GM23338 (cell line): ENCODE measurements around the gene WT1. TPM values are rescaled to one million over a fixed set of nuclear protein-coding genes. Genes with fewer than 3 reads are reported as not detected.

Source experiments
- ATAC-seq: fragments of 200-7000 bp; cut with Tn5 transposase; 3 replicates; pipeline ENCODE4 v1.9.1; 2020
- DNase-seq: peaks from one replicate; pipeline ENCODE4 v3.0.0-alpha.2; 2015; ENCODE audit warnings: low spot score
- H2AFZ ChIP-seq: fragments of 200-600 bp; sonication (generic); 2 replicates; pipeline ENCODE4 v1.8.0; 2016; ENCODE audit warnings: antibody characterized with exemption, mild to moderate bottlenecking, moderate library complexity
- H3F3A ChIP-seq: fragments of 200-600 bp; sonication (generic); replicated peaks from 2 replicates; pipeline ENCODE4 v1.8.0; 2017; ENCODE audit warnings: antibody characterized with exemption, mixed run types, low read depth
- H3K27ac ChIP-seq: fragments of 200-600 bp; sonication (generic); 2 replicates; pipeline ENCODE4 v1.6.1; 2016; ENCODE audit warnings: low read depth
- H3K27me3 ChIP-seq: fragments of 200-600 bp; sonication (generic); 2 replicates; pipeline ENCODE4 v1.8.0; 2016; ENCODE audit warnings: mild to moderate bottlenecking, mixed run types, moderate library complexity; ENCODE audit not compliant: insufficient read depth
- H3K36me3 ChIP-seq: fragments of 200-600 bp; sonication (generic); 2 replicates; pipeline ENCODE4 v1.8.0; 2016; ENCODE audit warnings: mild to moderate bottlenecking; ENCODE audit not compliant: insufficient read depth
- H3K4me1 ChIP-seq: fragments of 200-600 bp; sonication (generic); 2 replicates; pipeline ENCODE4 v1.8.0; 2016; ENCODE audit warnings: mild to moderate bottlenecking, moderate library complexity; ENCODE audit not compliant: insufficient read depth
- H3K4me2 ChIP-seq: fragments of 200-600 bp; sonication (generic); 2 replicates; pipeline ENCODE4 v1.7.1; 2017; ENCODE audit warnings: mixed run types
- H3K4me3 ChIP-seq: fragments of 200-600 bp; sonication (generic); 2 replicates; pipeline ENCODE4 v1.6.1; 2016; ENCODE audit warnings: mixed run types
- H3K79me2 ChIP-seq: fragments of 200-600 bp; sonication (generic); replicated peaks from 2 replicates; pipeline ENCODE4 v1.8.0; 2017; ENCODE audit warnings: mild to moderate bottlenecking; ENCODE audit not compliant: insufficient read depth
- H3K9me2 ChIP-seq: fragments of 200-600 bp; sonication (generic); 2 replicates; pipeline ENCODE4 v1.8.0; 2017; ENCODE audit not compliant: insufficient read depth
- H4K20me1 ChIP-seq: fragments of 200-600 bp; sonication (generic); replicated peaks from 2 replicates; pipeline ENCODE4 v1.8.0; 2017; ENCODE audit warnings: mild to moderate bottlenecking; ENCODE audit not compliant: insufficient read depth
- H3K27ac Mint-ChIP-seq: 2 replicates; pipeline ENCODE4 v1.8.0; 2020; ENCODE audit warnings: inconsistent platforms, mild to moderate bottlenecking, moderate library complexity, mixed read lengths
- H3K27me3 Mint-ChIP-seq: 3 replicates; pipeline ENCODE4 v1.8.0; 2022; ENCODE audit warnings: low read depth, mild to moderate bottlenecking, moderate library complexity, mixed read lengths, inconsistent platforms; ENCODE audit not compliant: insufficient read depth, poor library complexity
- H3K36me3 Mint-ChIP-seq: 3 replicates; pipeline ENCODE4 v1.8.0; 2021; ENCODE audit warnings: low read depth, mild to moderate bottlenecking, inconsistent platforms, moderate library complexity, mixed read lengths
- H3K4me1 Mint-ChIP-seq: 3 replicates; pipeline ENCODE4 v1.8.0; 2020; ENCODE audit warnings: mild to moderate bottlenecking, inconsistent platforms, mixed read lengths
- H3K4me3 Mint-ChIP-seq: 3 replicates; pipeline ENCODE4 v1.8.0; 2021; ENCODE audit warnings: moderate library complexity, mild to moderate bottlenecking, inconsistent platforms, mixed read lengths
- H3K9me3 Mint-ChIP-seq: 3 replicates; pipeline ENCODE4 v1.8.0; 2020; ENCODE audit warnings: moderate library complexity, mild to moderate bottlenecking, inconsistent platforms, mixed read lengths
- CREB1 ChIP-seq: fragments of 250-450 bp; sonication (Bioruptor Pico); IDR thresholded peaks from 2 replicates; pipeline ENCODE4 v1.5.0; 2020; ENCODE audit warnings: low read depth, mild to moderate bottlenecking, moderate library complexity
- EZH2 ChIP-seq: fragments of 200-600 bp; sonication (generic); IDR thresholded peaks from one replicate; pipeline ENCODE4 v1.8.0; 2017; ENCODE audit warnings: antibody characterized with exemption, mild to moderate bottlenecking, low read depth; ENCODE audit not compliant: unreplicated experiment
- EZH2phosphoT487 ChIP-seq: fragments of 200-600 bp; sonication (generic); IDR thresholded peaks from one replicate; pipeline ENCODE4 v1.8.1; 2018; ENCODE audit warnings: antibody characterized with exemption; ENCODE audit not compliant: unreplicated experiment
- JUNB ChIP-seq: IDR thresholded peaks from one replicate; pipeline ENCODE4 v1.6.1; 2016; ENCODE audit warnings: antibody characterized with exemption; ENCODE audit not compliant: unreplicated experiment
- NANOG ChIP-seq: IDR thresholded peaks from 2 replicates; pipeline ENCODE4 v1.6.1; 2016; ENCODE audit warnings: antibody characterized with exemption, borderline replicate concordance
- POLR2AphosphoS5 ChIP-seq: IDR thresholded peaks from 2 replicates; pipeline ENCODE4 v1.6.1; 2016; ENCODE audit warnings: antibody characterized with exemption, low read depth
- STAT1 ChIP-seq: IDR thresholded peaks from one replicate; pipeline ENCODE4 v1.6.1; 2016; ENCODE audit warnings: antibody characterized with exemption; ENCODE audit not compliant: unreplicated experiment
- ZNF114 ChIP-seq: fragments of 250-450 bp; sonication (Bioruptor Pico); IDR thresholded peaks from 2 replicates; pipeline ENCODE4 v1.5.0; 2020; ENCODE audit warnings: mild to moderate bottlenecking, moderate library complexity
- ZNF331 ChIP-seq: fragments of 250-450 bp; sonication (Bioruptor Pico); IDR thresholded peaks from 2 replicates; pipeline ENCODE4 v1.5.0; 2020; ENCODE audit warnings: low read depth, mild to moderate bottlenecking, moderate library complexity
- polyA plus RNA-seq: library from polyadenylated mRNA; unstranded; fragments of >200 nt; fragmentation: Nextera tagmentation; extraction: Ambion mirVana; gene quantifications from 2 replicates; pipeline ENCODE4 v1.2.1, GENCODE V29; 2016
- total RNA-seq: library from RNA; depleted of rRNA; stranded (reverse); fragments of >200 nt; shearing (Covaris generic); gene quantifications from 2 replicates; pipeline ENCODE4 v1.2.3, GENCODE V29; 2014
- TF ChIP-seq, protein P1 (sequence below), 2 experiments: fragments of 200-600 bp in 1 of 2; sonication (generic) in 1 of 2; conservative IDR thresholded peaks; 2 replicates each; pipeline versions ENCODE4 v1.5.1 to v1.6.1; 2016 to 2017; ENCODE audit warnings: antibody characterized with exemption in 2 of 2, low read depth in 2 of 2, mild to moderate bottlenecking in 2 of 2, moderate library complexity in 1 of 2
- TF ChIP-seq, protein P2 (sequence below): fragments of 250-450 bp; sonication (Bioruptor Pico); IDR thresholded peaks from 2 replicates; pipeline ENCODE4 v1.5.0; 2020; ENCODE audit warnings: mild to moderate bottlenecking, moderate library complexity
- TF ChIP-seq, protein P3 (sequence below): IDR thresholded peaks from 2 replicates; pipeline ENCODE4 v1.6.1; 2016; ENCODE audit warnings: antibody characterized with exemption
- TF ChIP-seq, protein P4 (sequence below): IDR thresholded peaks from one replicate; pipeline ENCODE4 v1.6.1; 2018; ENCODE audit warnings: antibody characterized with exemption; ENCODE audit not compliant: unreplicated experiment

Gene WT1
- total and polyA plus RNA-seq, 2 experiments from 2014 or later, result 0.21 TPM; not detected in 1

DNA sequence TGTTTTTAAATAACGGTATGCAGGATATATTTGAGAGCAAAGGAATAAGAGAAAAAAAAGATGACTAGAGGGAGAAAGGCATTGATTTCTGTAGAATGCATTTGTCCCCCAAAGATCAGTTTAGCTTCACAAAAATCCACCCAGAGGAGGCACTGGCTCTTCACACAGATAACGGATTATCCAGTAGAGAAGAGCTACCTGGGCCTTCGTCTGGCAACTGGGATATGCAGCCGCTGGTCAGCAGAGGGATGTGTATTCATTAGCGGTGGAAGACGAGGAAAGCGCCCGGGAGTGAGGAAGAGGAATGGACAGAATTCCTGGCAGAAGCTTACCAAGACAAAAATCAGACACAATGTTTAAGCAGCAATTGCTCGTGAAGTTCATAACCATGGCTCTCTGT is 5.6 kb upstream of the WT1 start:
- peak; percentile 52 for DNase-seq

More for the DNA sequence above, 5.6 kb upstream of the WT1 start:
- Histone ChIP-seq H3K4me3 (no peak overlapping the region), H3K27ac (no peak overlapping the region), H2AFZ (no peak overlapping the region), H3K79me2 (no peaks in the 10 kb centered on the region), H3K9me2 (no peaks in the 10 kb centered on the region), H3F3A (peaks cover 14% of the 10 kb centered on the region), H3K27me3 (peaks cover 97% of the 10 kb centered on the region), H3K4me1 (peaks cover 44% of the 10 kb centered on the region), H3K4me2 (no peak overlapping the region), H3K36me3 (no peaks in the 10 kb centered on the region), H4K20me1 (peaks cover 18% of the 10 kb centered on the region; the same call in 1 of the 2 replicates)
- peaks cover 73% of the 10 kb centered on the region for H3K27me3 Mint-ChIP-seq
- H3K4me3 Mint-ChIP-seq, result no peak overlapping the region
- no peaks in the 10 kb centered on the region for H3K36me3 Mint-ChIP-seq
- no peak overlapping the region for H3K27ac Mint-ChIP-seq
- 0 out of 3 replicates have a peak, but pooled peaks cover 2% of the 10 kb centered on the region for H3K9me3 Mint-ChIP-seq
- H3K4me1 Mint-ChIP-seq, result peaks cover 26% of the 10 kb centered on the region
- ATAC-seq, result no peak
- TF ChIP-seq, protein P1, sequence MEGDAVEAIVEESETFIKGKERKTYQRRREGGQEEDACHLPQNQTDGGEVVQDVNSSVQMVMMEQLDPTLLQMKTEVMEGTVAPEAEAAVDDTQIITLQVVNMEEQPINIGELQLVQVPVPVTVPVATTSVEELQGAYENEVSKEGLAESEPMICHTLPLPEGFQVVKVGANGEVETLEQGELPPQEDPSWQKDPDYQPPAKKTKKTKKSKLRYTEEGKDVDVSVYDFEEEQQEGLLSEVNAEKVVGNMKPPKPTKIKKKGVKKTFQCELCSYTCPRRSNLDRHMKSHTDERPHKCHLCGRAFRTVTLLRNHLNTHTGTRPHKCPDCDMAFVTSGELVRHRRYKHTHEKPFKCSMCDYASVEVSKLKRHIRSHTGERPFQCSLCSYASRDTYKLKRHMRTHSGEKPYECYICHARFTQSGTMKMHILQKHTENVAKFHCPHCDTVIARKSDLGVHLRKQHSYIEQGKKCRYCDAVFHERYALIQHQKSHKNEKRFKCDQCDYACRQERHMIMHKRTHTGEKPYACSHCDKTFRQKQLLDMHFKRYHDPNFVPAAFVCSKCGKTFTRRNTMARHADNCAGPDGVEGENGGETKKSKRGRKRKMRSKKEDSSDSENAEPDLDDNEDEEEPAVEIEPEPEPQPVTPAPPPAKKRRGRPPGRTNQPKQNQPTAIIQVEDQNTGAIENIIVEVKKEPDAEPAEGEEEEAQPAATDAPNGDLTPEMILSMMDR (conservative IDR thresholded peaks at IDR 0.05; ENCODE audit: low read depth in 2 of 2), result no peak
- TF ChIP-seq EZH2phosphoT487 (no peak), NANOG (no peak), EZH2 (no peak), ZNF114 (CRISPR knock-in tag) (no peak), POLR2AphosphoS5 (no peak), STAT1 (no peak), JUNB (no peak), ZNF331 (CRISPR knock-in tag) (no peak), CREB1 (CRISPR knock-in tag) (no peak)
- TF ChIP-seq, protein P2, sequence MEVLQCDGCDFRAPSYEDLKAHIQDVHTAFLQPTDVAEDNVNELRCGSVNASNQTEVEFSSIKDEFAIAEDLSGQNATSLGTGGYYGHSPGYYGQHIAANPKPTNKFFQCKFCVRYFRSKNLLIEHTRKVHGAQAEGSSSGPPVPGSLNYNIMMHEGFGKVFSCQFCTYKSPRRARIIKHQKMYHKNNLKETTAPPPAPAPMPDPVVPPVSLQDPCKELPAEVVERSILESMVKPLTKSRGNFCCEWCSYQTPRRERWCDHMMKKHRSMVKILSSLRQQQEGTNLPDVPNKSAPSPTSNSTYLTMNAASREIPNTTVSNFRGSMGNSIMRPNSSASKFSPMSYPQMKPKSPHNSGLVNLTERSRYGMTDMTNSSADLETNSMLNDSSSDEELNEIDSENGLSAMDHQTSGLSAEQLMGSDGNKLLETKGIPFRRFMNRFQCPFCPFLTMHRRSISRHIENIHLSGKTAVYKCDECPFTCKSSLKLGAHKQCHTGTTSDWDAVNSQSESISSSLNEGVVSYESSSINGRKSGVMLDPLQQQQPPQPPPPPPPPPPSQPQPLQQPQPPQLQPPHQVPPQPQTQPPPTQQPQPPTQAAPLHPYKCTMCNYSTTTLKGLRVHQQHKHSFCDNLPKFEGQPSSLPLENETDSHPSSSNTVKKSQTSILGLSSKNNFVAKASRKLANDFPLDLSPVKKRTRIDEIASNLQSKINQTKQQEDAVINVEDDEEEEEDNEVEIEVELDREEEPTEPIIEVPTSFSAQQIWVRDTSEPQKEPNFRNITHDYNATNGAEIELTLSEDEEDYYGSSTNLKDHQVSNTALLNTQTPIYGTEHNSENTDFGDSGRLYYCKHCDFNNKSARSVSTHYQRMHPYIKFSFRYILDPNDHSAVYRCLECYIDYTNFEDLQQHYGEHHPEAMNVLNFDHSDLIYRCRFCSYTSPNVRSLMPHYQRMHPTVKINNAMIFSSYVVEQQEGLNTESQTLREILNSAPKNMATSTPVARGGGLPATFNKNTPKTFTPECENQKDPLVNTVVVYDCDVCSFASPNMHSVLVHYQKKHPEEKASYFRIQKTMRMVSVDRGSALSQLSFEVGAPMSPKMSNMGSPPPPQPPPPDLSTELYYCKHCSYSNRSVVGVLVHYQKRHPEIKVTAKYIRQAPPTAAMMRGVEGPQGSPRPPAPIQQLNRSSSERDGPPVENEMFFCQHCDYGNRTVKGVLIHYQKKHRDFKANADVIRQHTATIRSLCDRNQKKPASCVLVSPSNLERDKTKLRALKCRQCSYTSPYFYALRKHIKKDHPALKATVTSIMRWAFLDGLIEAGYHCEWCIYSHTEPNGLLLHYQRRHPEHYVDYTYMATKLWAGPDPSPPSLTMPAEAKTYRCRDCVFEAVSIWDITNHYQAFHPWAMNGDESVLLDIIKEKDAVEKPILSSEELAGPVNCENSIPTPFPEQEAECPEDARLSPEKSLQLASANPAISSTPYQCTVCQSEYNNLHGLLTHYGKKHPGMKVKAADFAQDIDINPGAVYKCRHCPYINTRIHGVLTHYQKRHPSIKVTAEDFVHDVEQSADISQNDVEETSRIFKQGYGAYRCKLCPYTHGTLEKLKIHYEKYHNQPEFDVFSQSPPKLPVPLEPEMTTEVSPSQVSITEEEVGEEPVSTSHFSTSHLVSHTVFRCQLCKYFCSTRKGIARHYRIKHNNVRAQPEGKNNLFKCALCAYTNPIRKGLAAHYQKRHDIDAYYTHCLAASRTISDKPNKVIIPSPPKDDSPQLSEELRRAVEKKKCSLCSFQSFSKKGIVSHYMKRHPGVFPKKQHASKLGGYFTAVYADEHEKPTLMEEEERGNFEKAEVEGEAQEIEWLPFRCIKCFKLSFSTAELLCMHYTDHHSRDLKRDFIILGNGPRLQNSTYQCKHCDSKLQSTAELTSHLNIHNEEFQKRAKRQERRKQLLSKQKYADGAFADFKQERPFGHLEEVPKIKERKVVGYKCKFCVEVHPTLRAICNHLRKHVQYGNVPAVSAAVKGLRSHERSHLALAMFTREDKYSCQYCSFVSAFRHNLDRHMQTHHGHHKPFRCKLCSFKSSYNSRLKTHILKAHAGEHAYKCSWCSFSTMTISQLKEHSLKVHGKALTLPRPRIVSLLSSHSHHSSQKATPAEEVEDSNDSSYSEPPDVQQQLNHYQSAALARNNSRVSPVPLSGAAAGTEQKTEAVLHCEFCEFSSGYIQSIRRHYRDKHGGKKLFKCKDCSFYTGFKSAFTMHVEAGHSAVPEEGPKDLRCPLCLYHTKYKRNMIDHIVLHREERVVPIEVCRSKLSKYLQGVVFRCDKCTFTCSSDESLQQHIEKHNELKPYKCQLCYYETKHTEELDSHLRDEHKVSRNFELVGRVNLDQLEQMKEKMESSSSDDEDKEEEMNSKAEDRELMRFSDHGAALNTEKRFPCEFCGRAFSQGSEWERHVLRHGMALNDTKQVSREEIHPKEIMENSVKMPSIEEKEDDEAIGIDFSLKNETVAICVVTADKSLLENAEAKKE (CRISPR knock-in tag), result no peak
- TF ChIP-seq, protein P3, sequence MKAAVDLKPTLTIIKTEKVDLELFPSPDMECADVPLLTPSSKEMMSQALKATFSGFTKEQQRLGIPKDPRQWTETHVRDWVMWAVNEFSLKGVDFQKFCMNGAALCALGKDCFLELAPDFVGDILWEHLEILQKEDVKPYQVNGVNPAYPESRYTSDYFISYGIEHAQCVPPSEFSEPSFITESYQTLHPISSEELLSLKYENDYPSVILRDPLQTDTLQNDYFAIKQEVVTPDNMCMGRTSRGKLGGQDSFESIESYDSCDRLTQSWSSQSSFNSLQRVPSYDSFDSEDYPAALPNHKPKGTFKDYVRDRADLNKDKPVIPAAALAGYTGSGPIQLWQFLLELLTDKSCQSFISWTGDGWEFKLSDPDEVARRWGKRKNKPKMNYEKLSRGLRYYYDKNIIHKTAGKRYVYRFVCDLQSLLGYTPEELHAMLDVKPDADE, result no peak
- TF ChIP-seq, protein P4, sequence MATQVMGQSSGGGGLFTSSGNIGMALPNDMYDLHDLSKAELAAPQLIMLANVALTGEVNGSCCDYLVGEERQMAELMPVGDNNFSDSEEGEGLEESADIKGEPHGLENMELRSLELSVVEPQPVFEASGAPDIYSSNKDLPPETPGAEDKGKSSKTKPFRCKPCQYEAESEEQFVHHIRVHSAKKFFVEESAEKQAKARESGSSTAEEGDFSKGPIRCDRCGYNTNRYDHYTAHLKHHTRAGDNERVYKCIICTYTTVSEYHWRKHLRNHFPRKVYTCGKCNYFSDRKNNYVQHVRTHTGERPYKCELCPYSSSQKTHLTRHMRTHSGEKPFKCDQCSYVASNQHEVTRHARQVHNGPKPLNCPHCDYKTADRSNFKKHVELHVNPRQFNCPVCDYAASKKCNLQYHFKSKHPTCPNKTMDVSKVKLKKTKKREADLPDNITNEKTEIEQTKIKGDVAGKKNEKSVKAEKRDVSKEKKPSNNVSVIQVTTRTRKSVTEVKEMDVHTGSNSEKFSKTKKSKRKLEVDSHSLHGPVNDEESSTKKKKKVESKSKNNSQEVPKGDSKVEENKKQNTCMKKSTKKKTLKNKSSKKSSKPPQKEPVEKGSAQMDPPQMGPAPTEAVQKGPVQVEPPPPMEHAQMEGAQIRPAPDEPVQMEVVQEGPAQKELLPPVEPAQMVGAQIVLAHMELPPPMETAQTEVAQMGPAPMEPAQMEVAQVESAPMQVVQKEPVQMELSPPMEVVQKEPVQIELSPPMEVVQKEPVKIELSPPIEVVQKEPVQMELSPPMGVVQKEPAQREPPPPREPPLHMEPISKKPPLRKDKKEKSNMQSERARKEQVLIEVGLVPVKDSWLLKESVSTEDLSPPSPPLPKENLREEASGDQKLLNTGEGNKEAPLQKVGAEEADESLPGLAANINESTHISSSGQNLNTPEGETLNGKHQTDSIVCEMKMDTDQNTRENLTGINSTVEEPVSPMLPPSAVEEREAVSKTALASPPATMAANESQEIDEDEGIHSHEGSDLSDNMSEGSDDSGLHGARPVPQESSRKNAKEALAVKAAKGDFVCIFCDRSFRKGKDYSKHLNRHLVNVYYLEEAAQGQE, result no peak
